WI38 (cell line): ENCODE data around the gene SNRNP200.

Experiments used
- H3K4me3 ChIP-seq: 2 replicates; pipeline ENCODE4 v1.5.1; 2011; ENCODE audit warnings: low read depth, mild to moderate bottlenecking, control low read depth, low read length
- CTCF ChIP-seq: IDR thresholded peaks from 2 replicates; pipeline ENCODE4 v1.5.1; 2012; ENCODE audit warnings: low read depth, mild to moderate bottlenecking, control low read depth, low read length

The SNRNP200 gene

GRCh38 chr2:96316999-96317398 lies 11.7 kb upstream of the SNRNP200 start:
- TF ChIP-seq CTCF, result no peak
- H3K4me3 ChIP-seq, result no peak overlapping the region

DNA sequence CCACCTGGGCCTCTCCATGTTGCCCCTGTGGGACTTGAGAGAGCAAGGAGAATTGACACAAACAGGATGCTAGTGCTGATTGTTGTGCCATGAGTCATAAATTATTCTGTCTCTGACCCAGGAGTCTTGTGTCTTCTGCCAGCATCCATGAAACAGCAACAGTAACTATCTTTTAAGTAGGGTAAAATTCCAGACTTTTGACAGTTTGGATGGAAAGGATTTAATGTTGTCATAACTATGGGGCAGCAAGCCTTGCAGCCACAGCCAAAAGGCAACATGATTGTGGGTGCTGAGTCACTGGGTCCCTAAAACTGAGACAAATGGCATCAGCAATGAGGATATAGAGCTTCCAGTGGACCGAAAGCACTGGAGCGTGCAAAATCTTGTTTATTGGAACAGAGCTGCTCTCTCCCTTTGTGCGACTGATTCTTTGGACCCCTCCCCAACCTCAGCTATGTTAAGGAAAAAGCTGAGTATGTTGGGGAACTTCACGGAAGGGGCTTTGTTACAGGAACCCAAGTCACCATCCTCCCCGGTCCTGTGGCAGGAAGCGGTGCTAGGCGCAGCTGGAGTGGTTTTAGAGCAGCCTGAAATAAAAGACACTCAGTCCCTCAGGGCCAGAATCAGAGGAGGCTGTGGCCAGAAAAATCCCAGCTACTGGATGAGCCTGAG lies 10.2 kb upstream of the SNRNP200 start:
- no peak for TF ChIP-seq CTCF

DNA sequence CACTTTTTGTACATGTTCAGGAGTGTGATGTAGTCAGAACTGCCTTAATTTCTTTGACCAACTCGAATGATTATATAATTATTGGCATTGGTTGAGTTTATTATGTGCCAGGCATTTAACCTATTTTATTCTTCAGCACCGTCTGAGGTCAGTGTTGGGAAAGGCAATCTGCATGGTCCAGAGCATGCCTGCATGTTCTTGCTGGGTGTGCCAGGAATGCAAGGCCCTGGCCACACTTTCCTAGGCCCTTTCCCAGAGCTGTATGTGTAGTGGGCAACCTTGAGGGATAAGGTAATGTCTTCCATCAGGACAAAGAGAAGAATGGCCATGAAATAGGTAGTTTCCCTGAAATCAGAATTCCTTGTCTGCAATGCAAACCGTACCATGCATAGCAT lies 9.7 kb upstream of the SNRNP200 start:
- no peak overlapping the region for H3K4me3 ChIP-seq
- TF ChIP-seq CTCF, result no peak

More for the DNA sequence above, 10.2 kb upstream of the SNRNP200 start:
- H3K4me3 ChIP-seq, result no peak overlapping the region

GRCh38 chr2:96308248-96308647 lies 2.9 kb upstream of the SNRNP200 start:
- no peak for TF ChIP-seq CTCF
- no peak overlapping the region for H3K4me3 ChIP-seq

DNA sequence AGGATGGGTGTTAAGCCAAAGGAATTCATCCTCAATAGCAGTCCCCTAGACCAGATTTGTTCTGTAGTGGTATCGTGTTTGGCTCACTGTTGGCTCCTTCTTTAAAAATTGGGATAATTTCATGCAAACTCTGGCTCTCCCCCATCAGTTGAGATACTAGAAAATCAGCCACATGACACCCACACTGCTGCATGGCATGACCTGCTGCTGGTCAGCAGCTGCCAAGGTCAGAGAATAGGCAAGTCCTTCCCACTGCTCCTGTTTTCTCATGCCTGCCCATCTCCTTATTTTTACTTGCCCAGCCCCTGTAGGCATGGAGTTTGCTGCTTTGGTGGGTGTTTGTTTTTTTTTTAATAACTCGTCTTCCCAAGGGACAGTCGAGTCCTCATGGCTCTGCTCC lies 1.0 kb upstream of the SNRNP200 start:
- H3K4me3 ChIP-seq, result peak overlapping the region; percentile 100
- TF ChIP-seq CTCF, result no peak

DNA sequence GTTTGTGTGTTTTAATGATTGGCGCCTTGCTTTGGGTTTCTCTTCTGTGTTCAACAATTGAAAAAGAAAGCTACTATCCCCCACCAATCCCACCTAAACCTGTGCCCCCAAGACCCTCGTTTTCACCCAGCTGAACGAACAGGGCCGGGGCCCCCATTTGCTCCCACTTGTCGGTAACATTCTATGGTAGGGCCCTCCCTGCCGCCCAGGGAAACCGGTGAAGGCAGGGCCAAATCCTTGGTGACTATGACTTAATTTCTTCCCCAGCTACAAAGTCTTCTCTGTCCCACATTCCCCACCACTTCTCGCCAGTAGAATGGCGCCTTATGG lies 598 bp upstream of the SNRNP200 start:
- H3K4me3 ChIP-seq, result peak overlapping the region; percentile 100
- TF ChIP-seq CTCF, result no peak

- H3K4me3 ChIP-seq, result peak overlapping the region; percentile 100
- TF ChIP-seq CTCF, result no peak
Measured at GRCh38 chr2:96304606-96305005, 740 bp downstream of the SNRNP200 start.
